IPS-20b (cell line): Measurements from ENCODE around the gene FRZB.
"Not testable (repeated sequence)": the region's sequence is repeated elsewhere in the genome, so short reads cannot be mapped to it uniquely, and the experiment has no call there.

ENCODE experiments used
- H3K27ac ChIP-seq: one replicate; pipeline ENCODE4 v1.5.1; 2013; ENCODE audit warnings: low read length
- H3K27me3 ChIP-seq: 2 replicates; pipeline ENCODE4 v1.6.1; 2013; ENCODE audit warnings: mild to moderate bottlenecking, low read length, inconsistent platforms; ENCODE audit not compliant: insufficient read depth
- H3K36me3 ChIP-seq: 2 replicates; pipeline ENCODE4 v1.6.1; 2013; ENCODE audit warnings: low read depth, mild to moderate bottlenecking, inconsistent platforms, low read length, moderate library complexity; ENCODE audit not compliant: insufficient read depth
- H3K4me1 ChIP-seq: 2 replicates; pipeline ENCODE4 v1.6.1; 2013; ENCODE audit warnings: mild to moderate bottlenecking, control low read depth, inconsistent platforms, low read length, moderate library complexity; ENCODE audit not compliant: insufficient read depth
- H3K4me3 ChIP-seq: 2 replicates; pipeline ENCODE4 v1.5.1; 2013; ENCODE audit warnings: mild to moderate bottlenecking, low read length, inconsistent platforms
- H3K9ac ChIP-seq: 2 replicates; pipeline ENCODE4 v1.6.1; 2013; ENCODE audit warnings: low read depth, mild to moderate bottlenecking, inconsistent platforms, low read length, moderate library complexity
- H3K9me3 ChIP-seq: 2 replicates; pipeline ENCODE4 v1.6.1; 2013; ENCODE audit warnings: mild to moderate bottlenecking, low read depth, low read length, inconsistent platforms; ENCODE audit not compliant: insufficient read depth

Gene FRZB

DNA sequence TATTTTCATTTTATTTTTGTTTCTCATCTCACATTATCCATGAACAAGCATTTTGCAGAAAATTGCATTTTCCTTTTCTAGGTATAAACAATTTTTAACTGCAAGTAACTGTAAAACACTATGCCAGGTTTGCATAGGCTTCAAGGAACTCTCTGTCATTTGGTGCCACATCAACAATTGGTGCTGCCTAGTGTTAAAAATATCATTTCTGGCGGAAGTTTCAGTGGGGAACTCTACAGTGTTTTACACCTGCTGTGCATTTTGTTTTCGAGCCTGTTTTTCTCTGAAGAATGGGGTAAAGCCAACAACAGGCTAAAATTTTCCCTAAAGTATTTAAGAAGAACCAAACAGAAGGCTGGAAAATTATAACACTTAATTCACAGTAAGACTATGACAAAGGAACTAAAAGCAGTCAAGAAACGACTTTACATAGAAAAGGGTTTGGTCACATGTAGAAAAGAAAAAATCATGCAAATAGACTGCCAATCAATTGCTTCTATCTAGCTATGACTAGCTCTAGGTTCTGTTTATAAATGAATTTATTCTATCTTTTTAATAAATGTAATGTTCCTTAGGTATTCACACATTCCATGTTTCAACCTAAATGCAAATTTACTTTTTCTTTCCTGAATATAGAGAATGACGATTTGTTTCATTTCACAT is 21.4 kb upstream of the FRZB start:
- Histone ChIP-seq H3K27ac (no peak overlapping the region), H3K9ac (no peak overlapping the region), H3K36me3 (no peaks in the 10 kb centered on the region), H3K9me3 (no peaks in the 10 kb centered on the region), H3K4me3 (no peak overlapping the region), H3K4me1 (no peaks in the 10 kb centered on the region; the same call in 1 of the 2 replicates), H3K27me3 (no peaks in the 10 kb centered on the region)

DNA sequence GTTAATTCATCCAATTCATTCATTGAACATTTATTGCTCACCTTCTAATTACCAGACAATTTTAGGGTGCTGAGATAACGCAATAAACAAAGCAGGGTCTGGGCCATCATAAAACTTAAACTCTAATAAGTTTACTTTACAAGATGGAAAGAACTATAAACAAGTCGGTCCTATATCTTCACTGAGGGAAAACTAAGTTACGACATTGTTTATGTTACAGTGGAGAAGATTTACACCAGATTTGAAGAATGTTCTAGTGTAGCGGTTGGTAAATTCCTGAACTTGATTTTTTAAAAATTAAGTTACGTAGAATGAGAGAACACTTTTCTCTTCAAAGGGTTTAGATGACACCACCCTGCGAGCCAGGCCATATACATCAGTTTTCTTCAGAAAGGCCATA is 20.7 kb upstream of the FRZB start:
- Histone ChIP-seq H3K27me3 (no peaks in the 10 kb centered on the region), H3K9me3 (no peaks in the 10 kb centered on the region), H3K36me3 (no peaks in the 10 kb centered on the region), H3K4me1 (no peaks in the 10 kb centered on the region; the same call in 1 of the 2 replicates), H3K4me3 (no peak overlapping the region), H3K27ac (no peak overlapping the region), H3K9ac (no peak overlapping the region)

DNA sequence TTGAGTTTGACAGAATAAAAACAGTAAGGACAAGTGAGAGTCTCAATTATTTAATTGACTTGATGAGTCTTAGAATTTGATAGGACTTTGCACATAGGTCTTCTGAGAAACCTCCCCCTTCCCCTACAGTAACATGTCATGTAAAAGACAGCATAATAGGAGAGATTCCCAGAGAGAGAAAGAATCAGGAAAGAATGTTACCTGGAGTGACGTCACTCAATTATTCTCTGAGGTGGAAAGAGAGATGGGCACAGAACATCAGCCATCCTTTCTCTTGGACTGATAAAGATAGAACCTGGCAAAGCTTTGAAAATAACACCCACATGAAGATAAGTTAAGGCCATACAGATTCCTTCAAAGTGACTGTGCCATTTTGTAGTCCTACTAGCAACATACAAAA is 19.3 kb upstream of the FRZB start:
- Histone ChIP-seq H3K9me3 (no peaks in the 10 kb centered on the region), H3K27ac (no peak overlapping the region), H3K4me1 (no peaks in the 10 kb centered on the region; the same call in 1 of the 2 replicates), H3K9ac (no peak overlapping the region), H3K27me3 (no peaks in the 10 kb centered on the region), H3K36me3 (no peaks in the 10 kb centered on the region), H3K4me3 (no peak overlapping the region)

DNA sequence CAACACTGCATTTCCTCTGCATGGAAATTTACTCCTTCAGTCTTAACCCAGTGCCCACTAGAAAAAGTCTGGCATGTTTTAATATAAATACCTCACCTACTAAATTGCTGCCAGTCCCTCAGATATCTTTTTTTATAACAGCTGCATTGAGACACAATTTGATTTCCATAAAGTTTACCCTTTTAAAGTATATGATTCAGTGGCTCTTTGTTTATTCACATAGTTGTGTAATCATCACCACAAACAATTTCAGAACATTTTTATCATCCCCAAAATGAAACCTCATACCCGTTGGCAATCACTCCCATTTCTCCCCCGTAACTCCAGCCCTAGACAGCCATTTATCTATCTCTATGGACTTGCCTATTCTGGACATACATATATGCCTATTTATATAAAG is 17.0 kb upstream of the FRZB start:
- H3K4me3 ChIP-seq = no peak overlapping the region

DNA sequence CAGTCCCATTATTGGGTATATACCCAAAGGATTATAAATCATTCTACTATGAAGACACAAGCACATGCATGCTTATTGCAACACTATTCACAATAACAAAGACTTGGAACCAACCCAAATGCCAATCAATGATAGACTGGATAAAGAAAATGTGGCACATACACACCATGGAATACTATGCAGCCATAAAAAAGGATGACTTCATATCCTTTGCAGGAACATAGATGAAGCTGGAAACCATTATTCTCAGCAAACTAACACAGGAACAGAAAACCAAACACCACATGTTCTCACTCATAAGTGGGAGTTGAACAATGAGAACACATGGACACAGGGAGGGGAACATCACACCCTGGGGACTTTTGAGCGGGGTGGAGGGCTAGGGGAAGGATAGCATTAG is 13.7 kb upstream of the FRZB start:
- H3K36me3 ChIP-seq, H3K9ac ChIP-seq, H3K4me3 ChIP-seq, H3K9me3 ChIP-seq, H3K27ac ChIP-seq, H3K4me1 ChIP-seq, H3K27me3 ChIP-seq: not testable (repeated sequence)

More for the DNA sequence above, 17.0 kb upstream of the FRZB start:
- no peaks in the 10 kb centered on the region for H3K9me3 ChIP-seq
- H3K36me3 ChIP-seq = no peaks in the 10 kb centered on the region
- H3K27me3 ChIP-seq = no peaks in the 10 kb centered on the region
- H3K27ac ChIP-seq = no peak overlapping the region
- no peak overlapping the region for H3K9ac ChIP-seq
- H3K4me1 ChIP-seq = no peaks in the 10 kb centered on the region; the same call in 1 of the 2 replicates

DNA sequence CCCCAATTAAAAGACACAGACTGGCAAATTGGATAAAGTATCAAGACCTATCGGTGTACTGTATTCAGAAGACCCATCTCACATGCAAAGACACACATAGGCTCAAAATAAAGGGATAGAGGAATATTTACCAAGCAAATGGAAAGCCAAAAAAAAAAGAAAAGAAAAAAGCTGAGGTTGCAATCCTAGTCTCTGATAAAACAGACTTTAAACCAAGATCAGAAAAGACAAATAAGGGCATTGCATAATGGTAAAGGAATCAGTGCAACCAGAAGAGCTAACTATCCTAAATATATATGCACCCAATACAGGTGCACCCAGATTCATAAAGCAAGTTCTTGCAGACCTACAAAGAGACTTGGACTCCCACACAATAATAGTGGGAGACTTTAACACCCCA is 10.2 kb upstream of the FRZB start:
- H3K9ac ChIP-seq, H3K4me1 ChIP-seq, H3K4me3 ChIP-seq, H3K27ac ChIP-seq, H3K27me3 ChIP-seq, H3K36me3 ChIP-seq, H3K9me3 ChIP-seq: not testable (repeated sequence)

DNA sequence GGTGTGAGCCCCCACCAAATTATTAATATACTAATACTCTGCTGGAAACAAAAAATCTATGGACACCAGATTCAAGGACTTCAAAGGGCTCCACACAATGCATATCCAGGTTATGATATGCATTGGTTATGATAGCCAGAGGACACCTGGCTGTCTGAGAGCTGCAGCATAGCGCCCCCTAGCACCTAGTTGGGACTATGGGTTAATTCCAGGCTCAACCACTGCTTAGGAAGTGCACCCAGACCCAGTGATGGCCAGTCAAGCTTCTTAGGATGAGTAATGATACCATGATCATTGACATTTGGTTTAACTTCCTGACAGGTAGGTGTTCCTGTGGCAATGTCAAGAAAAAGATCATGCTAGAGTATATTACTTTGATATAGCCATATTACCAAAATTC is 3.8 kb upstream of the FRZB start:
- Histone ChIP-seq H3K4me1 (peaks cover 16% of the 10 kb centered on the region), H3K9ac (no peak overlapping the region), H3K4me3 (no peak overlapping the region), H3K27me3 (peaks cover 27% of the 10 kb centered on the region), H3K27ac (no peak overlapping the region), H3K36me3 (no peaks in the 10 kb centered on the region), H3K9me3 (no peaks in the 10 kb centered on the region)

DNA sequence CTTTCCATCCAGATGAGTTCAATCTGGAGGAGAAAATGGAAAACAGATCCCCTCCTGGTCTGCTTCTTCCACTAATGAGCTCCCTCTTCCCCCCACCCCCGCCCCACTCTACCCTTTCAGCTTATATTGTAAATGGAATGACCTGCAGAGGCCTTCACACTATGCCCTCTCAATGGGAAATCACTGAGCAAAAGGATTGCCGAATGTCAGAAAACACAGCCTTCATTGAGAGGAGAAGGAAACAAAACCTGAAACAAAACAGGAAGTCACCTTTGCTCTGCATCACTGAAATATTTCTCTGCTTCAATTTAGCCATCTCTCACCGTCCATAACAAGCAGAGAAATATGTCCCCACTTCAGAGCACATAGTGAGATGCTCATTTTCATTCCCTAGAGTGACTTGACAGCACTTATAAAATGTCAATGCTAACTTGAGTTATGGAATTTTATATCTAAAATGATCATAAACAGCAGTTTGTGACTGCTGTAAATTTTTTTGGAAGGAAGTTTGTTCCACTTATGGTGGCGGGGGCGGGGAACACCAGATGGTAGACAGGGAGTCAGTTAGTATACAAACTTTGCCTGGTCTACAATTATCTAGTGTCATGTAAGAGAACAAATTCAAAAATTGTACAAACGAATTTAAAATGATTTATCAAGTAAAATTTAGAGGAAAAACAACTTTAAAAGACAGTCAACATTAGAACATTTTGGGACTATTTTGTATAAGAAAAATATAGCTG is 1.8 kb upstream of the FRZB start:
- Histone ChIP-seq H3K27ac (no peak overlapping the region), H3K9ac (peak overlapping the region; percentile 41; the same call in 1 of the 2 replicates), H3K4me3 (peak overlapping the region; percentile 84), H3K36me3 (no peaks in the 10 kb centered on the region), H3K27me3 (peaks cover 45% of the 10 kb centered on the region), H3K9me3 (no peaks in the 10 kb centered on the region), H3K4me1 (peaks cover 16% of the 10 kb centered on the region)

DNA sequence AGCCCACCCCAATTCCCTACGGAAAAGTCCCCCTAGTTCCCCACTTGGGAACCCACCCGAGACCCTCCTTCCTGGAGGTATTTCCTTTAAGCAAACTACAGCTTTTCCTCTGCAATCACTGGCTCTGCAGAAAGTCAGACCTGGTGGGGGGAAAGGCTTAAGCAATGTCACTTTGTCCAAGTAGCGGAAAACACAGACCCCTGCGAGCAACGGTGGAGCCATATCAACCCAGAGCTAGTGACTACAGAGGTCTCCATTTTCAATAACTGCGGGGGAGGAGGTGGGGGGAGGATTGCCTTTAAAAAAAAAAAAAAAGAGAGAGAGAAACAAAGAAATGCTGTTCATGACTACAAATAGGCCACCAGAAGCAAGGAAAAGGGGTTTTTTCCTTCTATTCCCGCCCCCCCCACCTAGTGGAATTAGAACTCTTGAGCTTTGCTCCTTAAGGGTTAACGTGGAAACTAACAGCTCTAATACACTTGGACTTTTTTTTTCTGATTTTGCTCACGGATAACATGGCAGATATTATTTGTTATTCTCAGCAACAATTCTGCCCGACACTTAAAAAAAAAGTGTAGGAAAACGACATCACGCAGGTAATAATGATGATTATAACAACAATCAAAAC is 1.1 kb upstream of the FRZB start:
- peak overlapping the region; percentile 66; the same call in 1 of the 2 replicates for H3K9ac ChIP-seq
- no peak overlapping the region for H3K27ac ChIP-seq
- no peaks in the 10 kb centered on the region for H3K9me3 ChIP-seq
- H3K27me3 ChIP-seq = peaks cover 45% of the 10 kb centered on the region
- peaks cover 16% of the 10 kb centered on the region for H3K4me1 ChIP-seq
- H3K36me3 ChIP-seq = no peaks in the 10 kb centered on the region
- peak overlapping the region; percentile 84 for H3K4me3 ChIP-seq

DNA sequence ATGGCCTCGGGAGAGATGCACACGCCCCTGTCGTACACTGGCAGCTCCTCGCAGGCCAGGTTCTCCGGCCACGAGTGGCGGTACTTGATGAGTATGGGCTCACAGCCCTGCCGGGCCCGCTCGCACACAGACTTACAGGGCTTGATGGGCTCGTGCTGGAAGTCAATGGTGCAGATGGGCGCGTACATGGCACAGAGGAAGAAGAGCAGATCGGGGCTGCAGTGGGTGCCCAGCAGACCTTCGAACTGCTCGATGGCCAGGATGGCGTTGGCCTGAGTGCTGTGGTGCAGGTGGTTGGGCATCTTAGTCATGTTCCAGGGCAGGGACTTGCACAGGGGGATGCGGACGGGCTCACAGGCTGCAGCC is 359 bp downstream of the FRZB start:
- peak overlapping the region; percentile 66; the same call in 1 of the 2 replicates for H3K9ac ChIP-seq

DNA sequence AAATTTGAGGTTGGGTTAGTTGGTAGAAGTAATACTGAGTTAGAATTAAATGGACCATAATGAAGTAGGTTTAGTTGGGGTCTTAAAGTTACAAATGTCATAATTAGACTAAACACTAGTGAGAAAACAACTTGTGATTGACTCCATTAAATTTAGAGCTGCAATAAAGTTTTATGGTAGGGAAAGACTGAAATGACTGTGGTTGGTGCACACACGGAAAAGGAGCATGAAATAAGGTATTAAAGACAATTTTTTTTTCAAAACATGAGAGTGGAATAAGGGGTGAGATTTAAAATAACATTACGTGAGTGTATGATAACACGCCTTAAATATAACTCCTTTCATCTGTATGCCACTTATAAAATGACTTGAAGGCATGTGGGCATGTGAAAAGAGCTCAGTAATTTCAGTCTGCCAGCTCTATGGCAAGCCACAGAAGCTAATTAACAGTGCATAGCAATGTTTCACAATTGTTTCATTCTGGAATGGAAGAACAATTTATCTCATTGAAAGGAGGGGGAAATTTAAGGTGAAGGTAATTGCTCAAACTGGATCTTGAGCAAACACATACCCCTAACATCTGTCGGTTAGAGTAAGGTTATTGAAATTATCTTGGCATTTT is 1.4 kb downstream of the FRZB start:
- Histone ChIP-seq H3K27ac (no peak overlapping the region), H3K27me3 (peaks cover 45% of the 10 kb centered on the region), H3K4me1 (peaks cover 16% of the 10 kb centered on the region), H3K9me3 (no peaks in the 10 kb centered on the region), H3K36me3 (no peaks in the 10 kb centered on the region), H3K4me3 (peak overlapping the region; percentile 84), H3K9ac (no peak overlapping the region)

More for the DNA sequence above, 359 bp downstream of the FRZB start:
- peaks cover 16% of the 10 kb centered on the region for H3K4me1 ChIP-seq
- no peak overlapping the region for H3K27ac ChIP-seq
- H3K27me3 ChIP-seq = peaks cover 45% of the 10 kb centered on the region
- no peaks in the 10 kb centered on the region for H3K36me3 ChIP-seq
- H3K9me3 ChIP-seq = no peaks in the 10 kb centered on the region
- H3K4me3 ChIP-seq = peak overlapping the region; percentile 84
